HEK293 (cell line): ENCODE results near the gene MDM2.

Source experiments
- BCL11B ChIP-seq: fragments of 450-650 bp; formaldehyde crosslinking; IDR thresholded peaks from 2 replicates; pipeline ENCODE4 v1.5.1; 2016; ENCODE audit warnings: low read depth, missing biosample characterization, missing genetic modification characterization
- MZF1 ChIP-seq: fragments of 450-650 bp; formaldehyde crosslinking; IDR thresholded peaks from 2 replicates; pipeline ENCODE4 v1.5.1; 2017; ENCODE audit warnings: missing biosample characterization, missing genetic modification characterization, borderline replicate concordance
- SETDB1 ChIP-seq: IDR thresholded peaks from one replicate; pipeline ENCODE4 v1.6.1; 2017; ENCODE audit warnings: mild to moderate bottlenecking, low read length, moderate library complexity, mixed read lengths; ENCODE audit not compliant: insufficient read length
- ZNF140 ChIP-seq: fragments of 450-650 bp; formaldehyde crosslinking; IDR thresholded peaks from 2 replicates; pipeline ENCODE4 v1.5.1; 2016; ENCODE audit warnings: missing biosample characterization, missing genetic modification characterization
- ZNF175 ChIP-seq: fragments of 450-650 bp; formaldehyde crosslinking; IDR thresholded peaks from 2 replicates; pipeline ENCODE4 v1.5.1; 2016; ENCODE audit warnings: missing biosample characterization, missing genetic modification characterization
- TF ChIP-seq, protein P1 (sequence below): fragments of 450-650 bp; formaldehyde crosslinking; IDR thresholded peaks from 2 replicates; pipeline ENCODE4 v1.5.1; 2016; ENCODE audit warnings: missing biosample characterization, missing genetic modification characterization

DNA sequence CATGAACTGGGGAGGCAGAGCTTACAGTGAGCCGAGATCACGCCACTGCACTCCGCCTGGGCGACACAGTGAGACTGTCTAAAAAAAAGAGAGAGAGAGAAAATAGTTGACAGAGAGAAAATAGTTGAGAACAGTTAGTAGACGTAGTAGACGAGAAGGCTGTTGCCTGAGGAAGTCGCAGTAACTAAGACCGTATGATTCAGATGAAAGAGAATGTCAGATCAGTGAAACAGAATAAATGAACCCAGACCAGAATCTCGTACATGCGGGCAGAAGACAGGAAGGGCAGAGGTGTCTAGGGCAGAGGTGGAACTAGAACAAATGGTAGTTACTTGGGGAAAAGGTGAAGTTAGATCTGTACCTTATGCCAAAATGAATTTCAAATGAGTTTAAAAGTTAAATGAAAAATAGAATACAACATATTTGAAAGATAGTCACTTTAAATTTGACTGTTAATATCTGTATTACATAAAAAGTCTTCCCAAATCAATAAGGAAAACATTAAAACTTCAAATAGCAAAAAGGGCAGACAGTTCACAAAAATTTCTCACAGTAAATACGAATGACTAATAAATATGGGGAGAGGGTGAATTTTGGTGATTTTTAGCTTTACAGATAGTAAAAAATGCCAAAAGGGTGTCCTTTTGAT is 17.7 kb downstream of the MDM2 start:
- no peak for TF ChIP-seq ZNF175 (tag by site-specific recombination)
- TF ChIP-seq MZF1: no peak
- no peak for TF ChIP-seq BCL11B (tag by site-specific recombination)
- TF ChIP-seq, protein P1, sequence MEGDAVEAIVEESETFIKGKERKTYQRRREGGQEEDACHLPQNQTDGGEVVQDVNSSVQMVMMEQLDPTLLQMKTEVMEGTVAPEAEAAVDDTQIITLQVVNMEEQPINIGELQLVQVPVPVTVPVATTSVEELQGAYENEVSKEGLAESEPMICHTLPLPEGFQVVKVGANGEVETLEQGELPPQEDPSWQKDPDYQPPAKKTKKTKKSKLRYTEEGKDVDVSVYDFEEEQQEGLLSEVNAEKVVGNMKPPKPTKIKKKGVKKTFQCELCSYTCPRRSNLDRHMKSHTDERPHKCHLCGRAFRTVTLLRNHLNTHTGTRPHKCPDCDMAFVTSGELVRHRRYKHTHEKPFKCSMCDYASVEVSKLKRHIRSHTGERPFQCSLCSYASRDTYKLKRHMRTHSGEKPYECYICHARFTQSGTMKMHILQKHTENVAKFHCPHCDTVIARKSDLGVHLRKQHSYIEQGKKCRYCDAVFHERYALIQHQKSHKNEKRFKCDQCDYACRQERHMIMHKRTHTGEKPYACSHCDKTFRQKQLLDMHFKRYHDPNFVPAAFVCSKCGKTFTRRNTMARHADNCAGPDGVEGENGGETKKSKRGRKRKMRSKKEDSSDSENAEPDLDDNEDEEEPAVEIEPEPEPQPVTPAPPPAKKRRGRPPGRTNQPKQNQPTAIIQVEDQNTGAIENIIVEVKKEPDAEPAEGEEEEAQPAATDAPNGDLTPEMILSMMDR (tag by site-specific recombination): no peak
- TF ChIP-seq ZNF140: no peak
- no peak for TF ChIP-seq SETDB1
